ENCODE measurements around the gene RFNG.
"Not testable (repeated sequence)": the region's sequence is repeated elsewhere in the genome, so short reads cannot be mapped to it uniquely, and the experiment has no call there.

The RFNG gene

DNA sequence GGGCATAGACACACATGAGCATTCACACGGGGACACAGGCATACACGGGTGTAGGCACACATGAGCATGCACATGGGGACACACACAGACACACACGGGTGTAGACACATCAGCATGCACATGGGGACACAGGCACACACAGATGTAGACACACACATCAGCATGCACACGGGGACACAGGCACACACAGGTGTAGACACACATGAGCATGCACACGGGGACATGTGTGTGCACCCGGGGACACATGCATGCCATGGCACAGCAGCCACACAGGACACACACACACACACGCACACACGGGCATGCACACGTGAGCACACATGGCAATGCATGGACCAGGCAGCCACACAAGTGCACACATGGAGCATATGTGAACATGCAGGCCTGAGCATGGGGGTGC, 9.0 kb downstream of the RFNG start:
- no peak for DNase-seq (ENCODE audit: low spot score)

DNA sequence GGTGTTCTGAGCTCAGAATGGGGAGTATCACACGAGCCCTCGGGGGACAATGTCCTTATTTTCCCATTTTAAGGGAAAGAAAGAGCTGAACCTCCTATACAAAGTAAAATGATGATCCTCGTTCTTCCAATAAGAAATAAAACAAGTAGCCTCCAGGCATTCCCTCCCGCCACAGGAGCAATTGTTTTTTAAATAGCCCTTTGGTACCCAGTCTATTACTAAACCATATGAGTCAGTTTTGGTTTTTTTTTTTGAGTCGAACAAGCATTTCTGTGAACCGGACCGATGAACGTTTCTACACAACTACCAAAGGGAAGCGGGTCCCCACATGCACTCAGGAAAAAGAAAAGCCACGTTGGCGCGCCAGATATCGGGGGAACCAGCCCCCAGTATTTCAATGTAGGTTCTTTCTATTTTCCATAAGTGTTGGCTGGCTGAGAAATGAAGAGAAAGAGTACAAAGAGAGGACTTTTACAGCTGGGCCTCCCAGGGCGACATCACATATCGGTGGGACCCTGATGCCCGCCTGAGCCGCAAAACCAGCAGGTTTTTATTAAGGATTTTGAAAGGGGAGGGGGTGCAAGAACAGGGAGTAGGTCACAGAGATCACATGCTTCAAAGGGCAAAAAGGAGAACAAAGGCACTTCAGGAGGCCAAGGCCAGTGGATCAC, 10.3 kb downstream of the RFNG start:
- DNase-seq (ENCODE audit: low spot score) = no peak

- no peak for DNase-seq (ENCODE audit: low spot score)
Measured at GRCh38 chr17:82039695-82040299, 11.8 kb downstream of the RFNG start.

- not testable (repeated sequence) for DNase-seq (ENCODE audit: low spot score)
Measured at GRCh38 chr17:82038796-82039409, 12.7 kb downstream of the RFNG start.

GRCh38 chr17:82037889-82038195, 13.8 kb downstream of the RFNG start:
- DNase-seq (ENCODE audit: low spot score) = no peak

DNA sequence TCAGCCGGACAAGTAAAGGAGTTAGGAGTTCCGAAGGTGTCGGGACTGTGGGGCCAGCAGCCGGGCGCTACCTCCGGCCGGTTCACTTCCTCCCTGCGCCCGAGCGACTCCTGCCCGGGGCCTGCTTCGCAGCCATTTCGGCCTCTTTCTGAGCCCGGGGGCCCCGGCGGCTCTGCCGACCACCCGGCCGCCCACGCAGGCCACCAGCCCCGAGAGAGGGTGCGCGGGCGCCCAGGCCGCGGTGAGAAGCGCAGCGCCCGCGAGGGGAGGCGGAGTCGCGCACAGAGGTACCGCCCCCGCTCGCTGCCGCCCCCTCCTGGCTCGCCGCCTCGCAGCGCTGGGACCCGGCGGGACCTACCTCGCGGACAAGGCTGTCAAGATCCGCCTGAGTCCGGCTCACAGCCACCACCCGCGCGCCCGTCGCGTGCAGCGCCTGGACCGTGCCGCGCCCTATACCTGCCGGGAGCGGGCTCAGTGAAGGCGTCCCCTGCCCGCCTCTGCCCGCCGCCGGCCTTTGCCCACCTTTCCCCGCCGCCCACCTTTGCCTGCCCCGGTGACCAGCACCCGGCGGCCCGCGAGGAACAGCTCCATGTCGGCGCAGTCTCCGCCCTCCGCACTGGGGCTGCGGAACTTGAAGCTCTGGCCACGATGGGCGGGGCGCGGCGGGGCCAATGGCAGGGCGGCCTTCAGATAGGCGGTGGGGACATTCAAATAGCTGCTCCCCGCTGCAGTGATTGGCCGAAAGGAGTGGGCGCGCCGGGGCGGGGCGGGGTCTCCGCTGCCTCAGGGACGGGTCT, 14.3 kb downstream of the RFNG start, which contains the start of gene DCXR:
Gene DCXR (minus strand): TSS at position 606 of the 797 bp plus-strand sequence. CDS start 15 bp downstream, at position 591.
- peak; percentile 94 for DNase-seq (ENCODE audit: low spot score)

- DNase-seq (ENCODE audit: low spot score) = no peak
Measured at GRCh38 chr17:82036634-82037091, 14.9 kb downstream of the RFNG start.

DNA sequence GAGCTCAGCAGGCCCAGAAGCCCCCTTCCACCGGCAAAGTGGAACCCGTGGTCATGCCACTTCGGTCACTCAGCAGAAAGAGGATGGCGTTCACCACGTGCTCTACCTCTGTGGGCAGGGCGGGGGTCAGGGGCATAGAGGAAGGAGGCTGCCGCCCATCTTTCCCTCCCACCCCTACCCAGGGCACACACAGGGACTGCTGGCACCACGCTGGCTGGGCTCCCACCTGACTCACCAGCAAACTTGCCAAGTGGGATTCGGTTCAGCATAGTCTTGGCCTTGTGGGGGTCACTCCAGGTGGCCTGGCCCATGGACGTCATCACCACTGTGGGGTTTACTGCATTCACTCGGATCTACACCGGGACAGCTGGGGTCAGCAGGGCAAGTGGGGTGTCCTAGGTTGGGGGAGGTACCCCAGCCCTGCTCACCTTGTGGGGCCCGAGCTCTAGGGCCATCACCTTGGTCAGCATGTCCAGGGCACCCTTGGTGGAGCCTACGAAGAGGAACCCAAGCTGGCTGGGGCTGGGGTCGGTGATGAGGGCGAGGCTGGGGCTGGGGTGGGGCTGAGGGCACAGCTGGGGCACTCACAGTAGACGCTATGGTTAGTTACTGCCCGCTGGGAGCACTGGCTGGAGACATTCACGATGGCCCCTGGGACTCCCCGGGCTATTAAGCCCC, 15.5 kb downstream of the RFNG start:
- no peak for DNase-seq (ENCODE audit: low spot score)

GRCh38 chr17:82035488-82035887, 16.1 kb downstream of the RFNG start:
- DNase-seq (ENCODE audit: low spot score) = no peak

DNA sequence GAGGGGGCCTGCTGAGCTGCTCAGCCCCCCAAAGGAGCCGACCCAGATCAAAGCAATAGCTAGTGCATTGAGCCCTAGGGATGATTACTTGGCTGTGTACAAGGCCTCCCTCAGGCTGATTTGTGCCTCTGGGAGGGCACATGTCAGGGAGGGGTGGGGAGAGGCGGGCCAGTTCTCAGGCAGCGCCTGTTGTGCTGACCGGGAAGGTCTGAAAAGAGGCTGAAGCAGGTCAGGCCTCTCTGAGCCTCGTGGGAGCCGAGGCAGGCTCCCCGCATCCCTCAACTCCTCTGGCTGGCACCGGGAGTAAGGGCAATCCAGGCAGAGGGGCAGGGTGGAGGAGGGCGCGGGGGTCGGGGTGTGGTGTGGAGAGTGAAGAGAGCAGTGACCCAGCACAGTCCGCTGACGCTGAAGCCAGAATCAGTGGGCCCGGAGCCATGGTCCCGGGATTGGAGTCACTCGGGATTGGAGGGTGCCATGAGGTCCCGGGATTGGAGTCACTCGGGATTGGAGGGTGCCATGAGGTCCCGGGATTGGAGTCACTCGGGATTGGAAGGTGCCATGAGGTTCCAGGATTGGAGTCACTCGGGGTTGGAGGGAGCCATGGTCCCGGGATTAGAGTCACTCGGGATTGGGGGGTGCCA, 17.1 kb downstream of the RFNG start:
- DNase-seq (ENCODE audit: low spot score) = no peak

GRCh38 chr17:82033359-82034085, 18.1 kb downstream of the RFNG start:
- DNase-seq (ENCODE audit: low spot score) = no peak

DNA sequence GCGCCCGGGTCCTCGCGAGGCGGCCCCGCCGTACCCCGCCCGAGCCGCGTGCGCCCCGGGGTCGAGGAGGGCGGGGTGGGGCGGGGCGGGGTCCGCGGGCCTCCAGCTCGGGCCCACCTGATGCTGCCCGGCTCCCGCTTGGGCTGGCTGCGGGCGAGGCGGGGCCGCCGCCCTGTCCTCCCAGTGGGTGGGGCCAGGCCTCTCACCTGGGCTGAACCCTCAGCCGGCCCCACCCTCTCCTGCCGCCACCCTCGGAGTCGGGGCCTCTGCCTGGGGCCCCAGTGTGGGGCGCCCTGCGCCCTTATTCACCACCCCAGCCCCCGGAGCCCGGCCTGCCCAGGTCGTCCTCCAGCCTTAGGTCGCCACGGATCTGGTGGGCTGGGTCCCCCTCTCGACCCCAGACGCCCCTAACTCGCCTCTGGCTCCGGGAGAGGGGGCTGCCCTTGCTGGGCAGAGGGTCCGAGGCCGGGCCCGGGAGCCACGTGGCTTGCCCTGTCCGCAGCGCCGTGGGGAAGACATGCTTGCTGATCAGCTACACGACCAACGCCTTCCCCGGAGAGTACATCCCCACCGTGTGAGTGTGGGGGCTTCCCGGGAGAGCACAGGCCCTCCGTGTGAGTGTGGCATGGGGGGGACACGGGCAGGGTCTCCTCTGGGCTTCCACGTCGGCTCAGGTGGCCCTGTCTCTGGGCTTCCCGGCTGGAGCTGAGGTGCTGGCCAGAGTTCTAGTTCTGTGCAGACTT, 19.6 kb downstream of the RFNG start:
- no peak for DNase-seq (ENCODE audit: low spot score)

DNA sequence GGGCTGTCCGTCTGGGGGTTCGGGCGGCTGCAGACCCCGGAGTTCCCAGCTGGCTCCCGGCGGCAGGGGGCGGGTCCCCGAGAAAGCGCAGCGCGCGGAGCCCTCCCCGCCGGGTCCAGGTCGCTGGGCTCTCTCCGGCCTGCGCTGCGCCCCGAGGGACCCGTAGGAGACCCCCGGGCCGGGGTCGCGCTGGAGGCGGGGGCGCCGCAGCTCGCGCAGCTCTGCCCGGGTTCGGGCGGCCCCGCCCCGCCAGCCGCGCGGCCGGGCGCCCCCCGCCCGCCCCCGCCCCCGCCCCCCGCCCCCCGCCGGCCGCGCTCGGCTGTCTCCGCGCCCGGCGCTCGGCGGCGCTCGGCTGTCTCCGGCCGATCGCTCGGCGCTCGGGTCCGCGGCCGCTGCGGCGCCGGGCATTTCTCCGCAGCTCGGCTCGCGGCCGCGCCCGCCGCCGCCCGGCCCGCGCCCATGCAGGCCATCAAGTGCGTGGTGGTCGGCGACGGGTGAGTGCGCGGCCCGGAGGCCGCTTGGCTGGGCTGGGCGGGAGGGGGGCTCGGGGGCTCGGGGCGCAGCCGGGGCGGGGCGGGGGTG, 20.2 kb downstream of the RFNG start, which contains the start of gene RAC3:
Gene RAC3 (plus strand): TSS at position 376 of the 582 bp plus-strand sequence. CDS start 84 bp downstream, at position 460.
- DNase-seq (ENCODE audit: low spot score) = no peak

GRCh38 chr17:82030470-82031302, 20.9 kb downstream of the RFNG start:
- DNase-seq (ENCODE audit: low spot score) = peak; percentile 87

DNA sequence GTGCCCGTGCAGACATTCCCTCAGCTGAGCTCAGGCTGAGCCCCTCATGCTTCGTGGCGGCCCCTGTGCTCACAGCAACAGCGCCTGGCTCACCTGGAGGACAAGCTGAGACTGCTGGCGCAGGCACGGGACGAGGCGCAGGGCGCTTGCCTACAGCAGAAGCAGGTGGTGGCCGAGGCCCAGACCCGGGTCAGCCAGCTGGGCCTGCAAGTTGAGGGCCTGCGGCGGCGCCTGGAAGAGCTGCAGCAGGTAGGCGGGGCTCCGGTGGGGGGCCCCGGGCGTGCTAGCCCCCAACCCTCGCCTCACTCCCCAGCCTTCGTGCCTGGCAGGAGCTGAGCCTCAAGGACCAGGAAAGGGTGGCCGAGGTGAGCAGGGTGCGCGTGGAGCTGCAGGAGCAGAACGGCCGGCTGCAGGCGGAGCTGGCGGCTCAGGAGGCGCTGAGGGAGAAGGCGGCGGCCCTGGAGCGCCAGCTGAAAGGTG, 21.6 kb downstream of the RFNG start:
- no peak for DNase-seq (ENCODE audit: low spot score)

GRCh38 chr17:82029391-82029790, 22.2 kb downstream of the RFNG start:
- no peak for DNase-seq (ENCODE audit: low spot score)

DNA sequence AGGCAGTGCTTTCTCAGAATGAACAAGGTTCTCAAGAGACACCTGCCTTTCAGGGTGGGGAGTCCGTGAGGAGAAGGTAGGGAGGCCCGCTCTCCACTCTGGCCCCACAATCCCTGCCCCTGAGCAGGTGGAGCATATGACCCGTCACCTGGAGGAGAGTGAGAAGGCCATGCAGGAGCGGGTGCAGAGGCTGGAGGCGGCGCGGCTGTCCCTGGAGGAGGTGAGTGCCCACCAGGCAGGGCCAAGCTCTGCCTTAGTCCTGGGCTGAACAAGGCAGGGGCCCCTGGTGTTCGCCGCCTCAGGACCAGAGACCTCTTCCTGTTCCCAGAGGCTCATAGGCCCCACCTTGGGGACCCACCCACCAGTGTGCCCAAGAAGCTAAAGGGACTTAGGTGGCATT, 22.6 kb downstream of the RFNG start:
- DNase-seq (ENCODE audit: low spot score) = no peak

DNA sequence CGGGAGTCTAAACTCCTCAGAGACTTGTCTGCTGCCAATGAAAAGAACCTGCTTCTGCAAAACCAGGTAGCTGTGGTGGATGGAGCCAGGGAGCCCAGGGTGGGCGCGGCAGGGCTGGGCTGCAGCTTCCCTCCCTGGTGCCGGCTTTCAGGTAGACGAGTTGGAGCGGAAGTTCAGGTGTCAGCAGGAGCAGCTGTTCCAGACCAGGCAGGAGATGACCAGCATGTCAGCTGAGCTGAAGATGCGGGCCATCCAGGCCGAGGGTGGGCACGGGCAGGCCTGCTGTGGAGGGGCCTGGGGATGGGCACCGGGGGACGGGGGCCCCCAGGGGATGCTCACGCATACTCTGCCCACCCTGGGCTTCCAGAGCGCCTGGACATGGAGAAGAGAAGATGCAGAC, 23.4 kb downstream of the RFNG start:
- DNase-seq (ENCODE audit: low spot score) = no peak

Data from kidney capillary endothelial cell (primary cell).